ENCODE data around the gene LIF.

The LIF gene

GRCh38 chr22:30263883-30264282, 17.3 kb upstream of the LIF start:
- no peak overlapping the region for H3K4me3 ChIP-seq (ENCODE audit: low read depth, low read length)

GRCh38 chr22:30262917-30263741, 16.6 kb upstream of the LIF start:
- peak overlapping the region; percentile 31 for H3K4me3 ChIP-seq (ENCODE audit: low read depth, low read length)
- peak; percentile 63 for DNase-seq (ENCODE audit: low read depth)
- TF ChIP-seq, protein P1, sequence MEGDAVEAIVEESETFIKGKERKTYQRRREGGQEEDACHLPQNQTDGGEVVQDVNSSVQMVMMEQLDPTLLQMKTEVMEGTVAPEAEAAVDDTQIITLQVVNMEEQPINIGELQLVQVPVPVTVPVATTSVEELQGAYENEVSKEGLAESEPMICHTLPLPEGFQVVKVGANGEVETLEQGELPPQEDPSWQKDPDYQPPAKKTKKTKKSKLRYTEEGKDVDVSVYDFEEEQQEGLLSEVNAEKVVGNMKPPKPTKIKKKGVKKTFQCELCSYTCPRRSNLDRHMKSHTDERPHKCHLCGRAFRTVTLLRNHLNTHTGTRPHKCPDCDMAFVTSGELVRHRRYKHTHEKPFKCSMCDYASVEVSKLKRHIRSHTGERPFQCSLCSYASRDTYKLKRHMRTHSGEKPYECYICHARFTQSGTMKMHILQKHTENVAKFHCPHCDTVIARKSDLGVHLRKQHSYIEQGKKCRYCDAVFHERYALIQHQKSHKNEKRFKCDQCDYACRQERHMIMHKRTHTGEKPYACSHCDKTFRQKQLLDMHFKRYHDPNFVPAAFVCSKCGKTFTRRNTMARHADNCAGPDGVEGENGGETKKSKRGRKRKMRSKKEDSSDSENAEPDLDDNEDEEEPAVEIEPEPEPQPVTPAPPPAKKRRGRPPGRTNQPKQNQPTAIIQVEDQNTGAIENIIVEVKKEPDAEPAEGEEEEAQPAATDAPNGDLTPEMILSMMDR (conservative IDR thresholded peaks at IDR 0.05; ENCODE audit: low read depth, low read length) = peak; percentile 92

More at GRCh38 chr22:30263883-30264282, 17.3 kb upstream of the LIF start:
- TF ChIP-seq, protein P1 (conservative IDR thresholded peaks at IDR 0.05; ENCODE audit: low read depth, low read length) = no peak
- DNase-seq (ENCODE audit: low read depth) = no peak

- no peak for DNase-seq (ENCODE audit: low read depth)
- H3K4me3 ChIP-seq (ENCODE audit: low read depth, low read length) = no peak overlapping the region
- TF ChIP-seq, protein P1 (conservative IDR thresholded peaks at IDR 0.05; ENCODE audit: low read depth, low read length) = no peak
Measured at GRCh38 chr22:30262112-30262511, 15.6 kb upstream of the LIF start.

DNA sequence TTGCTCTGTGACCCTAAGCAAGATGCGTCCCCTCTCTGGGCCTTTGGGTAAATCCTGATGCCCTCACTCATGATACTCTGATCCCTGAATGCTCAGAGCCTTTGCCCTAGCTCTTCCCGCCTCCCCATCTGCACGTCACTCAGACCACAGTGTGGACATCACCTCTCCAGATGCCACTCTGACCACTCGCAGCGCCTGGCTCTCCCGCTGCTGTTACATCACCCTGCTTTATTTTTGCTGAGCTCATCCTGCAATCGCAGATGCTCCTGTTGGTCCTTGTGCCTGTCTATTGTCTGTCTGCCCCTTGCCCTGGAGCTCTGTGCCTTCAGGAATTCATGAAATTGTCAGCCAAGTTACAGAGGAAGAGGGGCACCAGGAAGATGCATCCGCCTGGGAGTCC, 14.6 kb upstream of the LIF start:
- H3K4me3 ChIP-seq (ENCODE audit: low read depth, low read length) = no peak overlapping the region
- no peak for DNase-seq (ENCODE audit: low read depth)
- TF ChIP-seq, protein P1 (conservative IDR thresholded peaks at IDR 0.05; ENCODE audit: low read depth, low read length) = no peak

DNA sequence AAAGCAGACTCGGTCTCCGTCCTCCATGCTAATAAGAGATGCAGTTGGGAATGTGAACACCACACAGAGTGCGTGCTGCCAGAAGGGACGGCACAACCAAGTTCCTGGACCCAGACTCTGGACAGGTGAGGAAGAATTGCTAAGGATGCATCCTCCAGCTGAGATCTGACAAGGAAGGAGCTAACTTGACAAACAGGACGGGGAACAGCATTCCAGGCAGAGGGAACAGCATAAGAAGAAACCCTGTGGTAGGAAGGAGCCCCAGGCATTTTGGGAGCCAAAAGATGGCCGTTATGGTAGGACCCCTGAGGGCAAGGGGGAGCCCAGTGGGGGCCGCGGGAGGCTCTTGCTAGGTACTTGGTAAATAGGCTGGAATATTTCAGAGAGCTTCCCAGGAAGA, 14.1 kb upstream of the LIF start:
- no peak overlapping the region for H3K4me3 ChIP-seq (ENCODE audit: low read depth, low read length)
- DNase-seq (ENCODE audit: low read depth) = no peak
- TF ChIP-seq, protein P1 (conservative IDR thresholded peaks at IDR 0.05; ENCODE audit: low read depth, low read length) = no peak

- TF ChIP-seq, protein P1 (conservative IDR thresholded peaks at IDR 0.05; ENCODE audit: low read depth, low read length) = no peak
- no peak for DNase-seq (ENCODE audit: low read depth)
- no peak overlapping the region for H3K4me3 ChIP-seq (ENCODE audit: low read depth, low read length)
Measured at GRCh38 chr22:30260276-30260675, 13.7 kb upstream of the LIF start.

DNA sequence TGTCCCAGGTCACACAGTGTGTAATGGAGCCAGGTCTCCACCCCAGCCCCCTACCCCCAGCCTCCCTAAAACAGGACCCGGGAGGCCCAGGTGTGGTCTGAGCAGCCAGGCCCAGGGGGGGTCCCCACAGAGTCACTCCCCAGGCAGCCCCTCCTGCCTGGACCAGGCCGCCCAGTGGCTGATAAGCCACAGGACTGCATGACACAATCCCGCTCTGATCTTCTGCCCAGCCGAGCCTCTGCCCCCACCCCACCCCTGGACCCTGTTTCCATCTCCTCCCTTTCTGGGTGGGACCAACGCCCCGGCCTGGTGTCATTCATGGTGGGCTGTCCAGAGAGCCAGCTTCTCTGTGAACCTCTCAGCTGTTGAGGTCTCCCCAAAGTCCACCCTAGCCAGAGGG, 7.8 kb upstream of the LIF start:
- TF ChIP-seq, protein P1 (conservative IDR thresholded peaks at IDR 0.05; ENCODE audit: low read depth, low read length) = no peak
- no peak for DNase-seq (ENCODE audit: low read depth)
- no peak overlapping the region for H3K4me3 ChIP-seq (ENCODE audit: low read depth, low read length)

All from choroid plexus epithelial cell (primary cell).